Liver (tissue), 9 donors: ENCODE data around the gene CGNL1. TPM values are rescaled to one million over a fixed set of nuclear protein-coding genes. Genes with fewer than 3 reads are reported as not detected.
A peak's percentile ranks its signal among the peaks of the same experiment; 100 is the strongest.

Source experiments
- DNase-seq: peaks from one replicate; pipeline ENCODE4 v3.0.0-alpha.2; 2017; ENCODE audit warnings: low spot score
- H3K27ac ChIP-seq, 2 donors: one replicate each; pipeline ENCODE4 v1.7.0; 2013; ENCODE audit warnings: inconsistent platforms in 2 of 2, low read length in 2 of 2, control low read depth in 1 of 2, low read depth in 1 of 2, mild to moderate bottlenecking in 1 of 2
- H3K27me3 ChIP-seq, 4 donors: one replicate each; pipeline versions ENCODE4 v1.6.1 to v1.7.0; 2013; ENCODE audit warnings: low read length in 3 of 4, inconsistent platforms in 1 of 4, mild to moderate bottlenecking in 1 of 4, moderate library complexity in 1 of 4; ENCODE audit not compliant: control insufficient read depth in 4 of 4, insufficient read depth in 4 of 4
- H3K36me3 ChIP-seq, 4 donors: one replicate each; pipeline versions ENCODE4 v1.6.1 to v1.7.0; 2013; ENCODE audit warnings: low read length in 3 of 4, mild to moderate bottlenecking in 3 of 4, low read depth in 1 of 4, moderate library complexity in 1 of 4; ENCODE audit not compliant: control insufficient read depth in 4 of 4, insufficient read depth in 3 of 4
- H3K4me1 ChIP-seq, 4 donors: one replicate each; pipeline versions ENCODE4 v1.6.1 to v1.7.0; 2013; ENCODE audit warnings: low read length in 3 of 4, mild to moderate bottlenecking in 3 of 4, moderate library complexity in 1 of 4; ENCODE audit not compliant: control insufficient read depth in 4 of 4, insufficient read depth in 4 of 4
- H3K4me3 ChIP-seq, 3 donors: one replicate each; pipeline versions ENCODE4 v1.6.1 to v1.7.0; 2013; ENCODE audit warnings: low read length in 3 of 3, control low read depth in 1 of 3, low read depth in 1 of 3, mild to moderate bottlenecking in 1 of 3
- H3K9ac ChIP-seq, 2 donors: one replicate each; pipeline ENCODE4 v1.7.0; 2013; ENCODE audit warnings: low read length in 2 of 2, mild to moderate bottlenecking in 2 of 2, moderate library complexity in 2 of 2, control low read depth in 1 of 2, low read depth in 1 of 2
- H3K9me3 ChIP-seq, 4 donors: one replicate each; pipeline versions ENCODE4 v1.6.1 to v1.7.0; 2013; ENCODE audit warnings: low read length in 3 of 4; ENCODE audit not compliant: control insufficient read depth in 4 of 4
- EGR1 ChIP-seq, 2 donors: IDR thresholded peaks; 2 replicates each; pipeline ENCODE4 v1.6.1; 2016 to 2018; ENCODE audit warnings: antibody characterized with exemption in 2 of 2, low read depth in 2 of 2
- FOXA1 ChIP-seq: IDR thresholded peaks from 2 replicates; pipeline ENCODE4 v1.6.1; 2016; ENCODE audit warnings: antibody characterized with exemption
- FOXA2 ChIP-seq: IDR thresholded peaks from 2 replicates; pipeline ENCODE4 v1.6.1; 2016; ENCODE audit warnings: antibody characterized with exemption
- GABPA ChIP-seq, 2 donors: IDR thresholded peaks in 1 of 2; conservative IDR thresholded peaks in 1 of 2; 2 replicates each; pipeline ENCODE4 v1.6.1; 2016; ENCODE audit warnings: antibody characterized with exemption in 2 of 2, mild to moderate bottlenecking in 1 of 2, moderate library complexity in 1 of 2
- HNF4A ChIP-seq, 2 donors: conservative IDR thresholded peaks; 2 replicates each; pipeline ENCODE4 v1.6.1; 2016; ENCODE audit warnings: antibody characterized with exemption in 2 of 2, mild to moderate bottlenecking in 2 of 2
- JUND ChIP-seq, 2 donors: IDR thresholded peaks; 2 replicates each; pipeline ENCODE4 v1.6.1; 2016; ENCODE audit warnings: antibody characterized with exemption in 2 of 2
- MAX ChIP-seq: IDR thresholded peaks from 2 replicates; pipeline ENCODE4 v1.6.1; 2016; ENCODE audit warnings: antibody characterized with exemption
- NR2F2 ChIP-seq: IDR thresholded peaks from 2 replicates; pipeline ENCODE4 v1.6.1; 2016; ENCODE audit warnings: antibody characterized with exemption
- RAD21 ChIP-seq, 2 donors: IDR thresholded peaks; 2 replicates each; pipeline ENCODE4 v1.6.1; 2016; ENCODE audit warnings: antibody characterized with exemption in 2 of 2, mild to moderate bottlenecking in 2 of 2
- REST ChIP-seq: IDR thresholded peaks from 2 replicates; pipeline ENCODE4 v1.6.1; 2016; ENCODE audit warnings: antibody characterized with exemption, mild to moderate bottlenecking
- RXRA ChIP-seq, 2 donors: IDR thresholded peaks; 2 replicates each; pipeline ENCODE4 v1.6.1; 2017 to 2018; ENCODE audit warnings: antibody characterized with exemption in 2 of 2, mild to moderate bottlenecking in 1 of 2
- SP1 ChIP-seq: IDR thresholded peaks from 2 replicates; pipeline ENCODE4 v1.6.1; 2018; ENCODE audit warnings: antibody characterized with exemption, mild to moderate bottlenecking
- TAF1 ChIP-seq: conservative IDR thresholded peaks from 2 replicates; pipeline ENCODE4 v1.6.1; 2016; ENCODE audit warnings: antibody characterized with exemption, mild to moderate bottlenecking
- YY1 ChIP-seq: IDR thresholded peaks from 2 replicates; pipeline ENCODE4 v1.6.1; 2016; ENCODE audit warnings: antibody characterized with exemption, mild to moderate bottlenecking
- ZBTB33 ChIP-seq: IDR thresholded peaks from 2 replicates; pipeline ENCODE4 v1.6.1; 2016; ENCODE audit warnings: antibody characterized with exemption
- WGBS: extraction: QIAGEN DNeasy Blood & Tissue Kit; methylation state at CpG from one replicate; pipeline ENCODE4 v1.1.7; 2013; 5-methylcytosine and 5-hydroxymethylcytosine counted together
- polyA plus RNA-seq, 2 donors: library from polyadenylated mRNA; stranded (reverse) in 1 of 2; unstranded in 1 of 2; fragments of 200-250 nt in 1 of 2; fragments of >200 nt in 1 of 2; fragmentation: Nextera tagmentation in 1 of 2; extraction: Ambion mirVana in 1 of 2; gene quantifications; one replicate each; pipeline versions ENCODE4 v1.2.1 to v1.2.3, GENCODE V29; 2013 to 2015
- total RNA-seq, 2 donors: library from RNA; depleted of rRNA; stranded (reverse); fragments of >200 nt; gene quantifications; one replicate each; pipeline ENCODE4 v1.2.3, GENCODE V29; 2014
- donor health status: healthy.
- donor health status: healthy.
- donor health status: healthy.
- donor health status: healthy.
- donor health status: healthy.

CGNL1 gene
- total and polyA plus RNA-seq, 4 donors = 12.0 to 31.9 (median 16.1) TPM

GRCh38 chr15:57356178-57356577, 20.1 kb upstream of the CGNL1 start:
- Histone ChIP-seq H3K27ac (no peak overlapping the region), H3K4me1 (peaks cover 0 to 6% (median 1%) of the 10 kb centered on the region in 4 donors), H3K4me3 (no peak overlapping the region), H3K9me3 (no peaks in the 10 kb centered on the region), H3K36me3 (no peaks in the 10 kb centered on the region), H3K27me3 (no peaks in the 10 kb centered on the region), H3K9ac (no peak overlapping the region)
- DNase-seq = no peak
- no peak for TF ChIP-seq GABPA (IDR thresholded peaks at IDR 0.05 in 1 of 2, conservative IDR thresholded peaks at IDR 0.05 in 1 of 2)
- TF ChIP-seq MAX = no peak
- TF ChIP-seq JUND (IDR thresholded peaks at IDR 0.05) = no peak
- TF ChIP-seq RAD21 (IDR thresholded peaks at IDR 0.05) = no peak
- TF ChIP-seq TAF1 = no peak
- TF ChIP-seq YY1 = no peak
- no peak for TF ChIP-seq NR2F2

DNA sequence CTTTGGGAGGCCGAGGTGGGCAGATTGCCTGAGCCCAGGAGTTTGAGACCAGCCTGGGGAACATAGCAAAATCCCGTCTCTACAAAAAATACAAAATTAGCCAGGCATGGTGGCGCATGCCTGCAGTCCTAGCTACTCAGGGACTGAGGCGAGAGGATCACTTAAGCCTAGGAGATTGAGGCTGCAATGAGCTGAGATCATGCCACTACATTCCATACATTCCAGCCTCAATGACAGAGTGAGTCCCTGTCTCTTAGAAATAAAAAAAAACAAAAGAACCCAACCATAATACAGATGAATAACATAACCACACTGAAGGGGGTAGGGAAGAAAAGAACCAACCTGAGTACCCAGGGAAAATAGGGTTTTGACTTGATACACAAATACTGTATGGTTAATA, 19.7 kb upstream of the CGNL1 start:
- no peaks in the 10 kb centered on the region for H3K9me3 ChIP-seq
- 91% methylated on average over 4 of the region's 4 CpGs for WGBS
- no peaks in the 10 kb centered on the region for H3K27me3 ChIP-seq
- TF ChIP-seq SP1 (no peak), NR2F2 (no peak), EGR1 (IDR thresholded peaks at IDR 0.05; ENCODE audit: low read depth in 2 of 2) (no peak), RAD21 (IDR thresholded peaks at IDR 0.05) (no peak)
- DNase-seq = no peak
- H3K36me3 ChIP-seq = no peaks in the 10 kb centered on the region
- no peak overlapping the region for H3K4me3 ChIP-seq
- no peak overlapping the region for H3K27ac ChIP-seq
- peaks cover 0 to 6% (median 1%) of the 10 kb centered on the region in 4 donors for H3K4me1 ChIP-seq
- H3K9ac ChIP-seq = no peak overlapping the region

GRCh38 chr15:57357799-57358198, 18.5 kb upstream of the CGNL1 start:
- Histone ChIP-seq H3K36me3 (no peaks in the 10 kb centered on the region), H3K9ac (no peak overlapping the region), H3K9me3 (no peaks in the 10 kb centered on the region), H3K4me3 (no peak overlapping the region), H3K4me1 (peaks cover 0 to 6% (median 1%) of the 10 kb centered on the region in 4 donors), H3K27me3 (no peaks in the 10 kb centered on the region), H3K27ac (no peak overlapping the region)
- TF ChIP-seq FOXA1 (no peak), RXRA (IDR thresholded peaks at IDR 0.05) (no peak), FOXA2 (no peak), YY1 (no peak), JUND (IDR thresholded peaks at IDR 0.05) (no peak)
- no peak for DNase-seq
- WGBS = 91% methylated on average over 1 of the region's 1 CpG

GRCh38 chr15:57358571-57358970, 17.7 kb upstream of the CGNL1 start:
- H3K27ac ChIP-seq = peak overlapping the region in 1 of 2 donors; percentile 25
- 86% methylated on average over 2 of the region's 2 CpGs for WGBS
- peaks cover 0 to 6% (median 1%) of the 10 kb centered on the region in 4 donors for H3K4me1 ChIP-seq
- no peak for DNase-seq
- H3K27me3 ChIP-seq = no peaks in the 10 kb centered on the region
- no peaks in the 10 kb centered on the region for H3K9me3 ChIP-seq
- no peak overlapping the region for H3K9ac ChIP-seq
- no peaks in the 10 kb centered on the region for H3K36me3 ChIP-seq
- no peak for TF ChIP-seq EGR1 (IDR thresholded peaks at IDR 0.05; ENCODE audit: low read depth in 2 of 2)
- no peak for TF ChIP-seq REST
- no peak for TF ChIP-seq GABPA (IDR thresholded peaks at IDR 0.05 in 1 of 2, conservative IDR thresholded peaks at IDR 0.05 in 1 of 2)
- TF ChIP-seq HNF4A (conservative IDR thresholded peaks at IDR 0.05) = no peak
- no peak for TF ChIP-seq FOXA1
- TF ChIP-seq ZBTB33 = no peak
- no peak for TF ChIP-seq RAD21 (IDR thresholded peaks at IDR 0.05)
- no peak overlapping the region for H3K4me3 ChIP-seq
